HEK293 (cell line): ENCODE data around the gene CENPV.
A peak's percentile ranks its signal among the peaks of the same experiment; 100 is the strongest.

Experiments
- CTCF ChIA-PET: fragments of 350-600 bp; formaldehyde crosslinking; extraction: SDS; loops from one replicate; lab custom pipeline; 2021; ENCODE audit warnings: antibody characterized with exemption; lab: Yijun Ruan, JAX
- POLR2A ChIA-PET: fragments of 300-600 bp; formaldehyde crosslinking; extraction: SDS; loops from one replicate; lab custom pipeline; 2020; ENCODE audit warnings: antibody characterized with exemption, inconsistent platforms; lab: Yijun Ruan, JAX
- H3K27ac ChIP-seq: fragments of 200-500 bp; sonication (Bioruptor generic); 2 replicates; pipeline ENCODE4 v1.5.1; 2014; ENCODE audit warnings: low read depth, low read length, control low read depth, inconsistent platforms; ENCODE audit errors: extremely low read depth
- H3K36me3 ChIP-seq, 2 experiments: fragments of 200-500 bp in 1 of 2; sonication (Bioruptor generic) in 1 of 2; 1 replicate in 1 of 2; 2 replicates in 1 of 2; pipeline ENCODE4 v1.5.1; 2014 to 2017; ENCODE audit warnings: inconsistent platforms in 2 of 2, low read length in 2 of 2; ENCODE audit not compliant: control insufficient read depth in 2 of 2, insufficient read depth in 1 of 2
- H3K4me1 ChIP-seq: fragments of 200-500 bp; sonication (Bioruptor generic); 2 replicates; pipeline ENCODE4 v1.5.1; 2014; ENCODE audit warnings: mild to moderate bottlenecking, low read length, inconsistent platforms; ENCODE audit not compliant: control insufficient read depth, insufficient read depth
- H3K4me3 ChIP-seq: 2 replicates; pipeline ENCODE4 v1.5.1; 2011; ENCODE audit warnings: low read depth, mild to moderate bottlenecking, control low read depth, low read length, moderate library complexity
- H3K9me3 ChIP-seq: fragments of 200-500 bp; sonication (Bioruptor generic); 2 replicates; pipeline ENCODE4 v1.5.1; 2014; ENCODE audit warnings: low read depth, low read length, inconsistent platforms; ENCODE audit not compliant: control insufficient read depth, insufficient read depth
- FEZF1 ChIP-seq: fragments of 450-650 bp; formaldehyde crosslinking; IDR thresholded peaks from 2 replicates; pipeline ENCODE4 v1.5.1; 2016; ENCODE audit warnings: missing biosample characterization, missing genetic modification characterization
- KLF1 ChIP-seq: fragments of 450-650 bp; formaldehyde crosslinking; IDR thresholded peaks from 2 replicates; pipeline ENCODE4 v1.5.1; 2016; ENCODE audit warnings: missing biosample characterization, missing genetic modification characterization
- KLF9 ChIP-seq: fragments of 450-650 bp; formaldehyde crosslinking; IDR thresholded peaks from 2 replicates; pipeline ENCODE4 v1.5.1; 2016; ENCODE audit warnings: missing biosample characterization, missing genetic modification characterization, low read depth
- MEIS1 ChIP-seq: sonication (generic); formaldehyde crosslinking; IDR thresholded peaks from 2 replicates; pipeline ENCODE4 v1.8.1; 2022; ENCODE audit warnings: missing genetic modification reagents, mild to moderate bottlenecking, borderline replicate concordance
- MZF1 ChIP-seq: fragments of 450-650 bp; formaldehyde crosslinking; IDR thresholded peaks from 2 replicates; pipeline ENCODE4 v1.5.1; 2017; ENCODE audit warnings: missing biosample characterization, missing genetic modification characterization, borderline replicate concordance
- SCRT2 ChIP-seq: fragments of 450-650 bp; formaldehyde crosslinking; IDR thresholded peaks from 2 replicates; pipeline ENCODE4 v1.5.1; 2016; ENCODE audit warnings: missing biosample characterization, missing genetic modification characterization
- TRIM28 ChIP-seq: IDR thresholded peaks from 2 replicates; pipeline ENCODE4 v1.6.1; 2011; ENCODE audit warnings: low read length, control low read depth, borderline replicate concordance
- YY2 ChIP-seq: fragments of 450-650 bp; formaldehyde crosslinking; IDR thresholded peaks from 2 replicates; pipeline ENCODE4 v1.5.1; 2016; ENCODE audit warnings: missing biosample characterization, missing genetic modification characterization
- ZNF132 ChIP-seq: fragments of 450-650 bp; formaldehyde crosslinking; IDR thresholded peaks from 2 replicates; pipeline ENCODE4 v1.5.1; 2017; ENCODE audit warnings: missing biosample characterization, missing genetic modification characterization, borderline replicate concordance
- ZNF140 ChIP-seq: fragments of 450-650 bp; formaldehyde crosslinking; IDR thresholded peaks from 2 replicates; pipeline ENCODE4 v1.5.1; 2016; ENCODE audit warnings: missing biosample characterization, missing genetic modification characterization
- ZNF146 ChIP-seq: fragments of 450-650 bp; formaldehyde crosslinking; IDR thresholded peaks from 2 replicates; pipeline ENCODE4 v1.5.1; 2016; ENCODE audit warnings: missing biosample characterization, missing genetic modification characterization
- ZNF184 ChIP-seq: fragments of 450-650 bp; IDR thresholded peaks from 2 replicates; pipeline ENCODE4 v1.5.1; 2018; ENCODE audit warnings: missing biosample characterization, mild to moderate bottlenecking, missing genetic modification characterization
- ZNF19 ChIP-seq: fragments of 450-650 bp; formaldehyde crosslinking; IDR thresholded peaks from 2 replicates; pipeline ENCODE4; 2016; ENCODE audit warnings: missing biosample characterization, missing genetic modification characterization, low read depth
- ZNF223 ChIP-seq: fragments of 450-650 bp; formaldehyde crosslinking; IDR thresholded peaks from 2 replicates; pipeline ENCODE4 v1.5.1; 2016; ENCODE audit warnings: missing biosample characterization, missing genetic modification characterization
- ZNF239 ChIP-seq: fragments of 450-650 bp; formaldehyde crosslinking; IDR thresholded peaks from 2 replicates; pipeline ENCODE4 v1.5.1; 2016; ENCODE audit warnings: missing biosample characterization, missing genetic modification characterization
- ZNF311 ChIP-seq: fragments of 450-650 bp; formaldehyde crosslinking; IDR thresholded peaks from 2 replicates; pipeline ENCODE4 v1.5.1; 2017; ENCODE audit warnings: missing biosample characterization, missing genetic modification characterization, borderline replicate concordance
- ZNF391 ChIP-seq: fragments of 450-650 bp; formaldehyde crosslinking; IDR thresholded peaks from 2 replicates; pipeline ENCODE4 v1.5.1; 2016; ENCODE audit warnings: low read depth, missing biosample characterization, missing genetic modification characterization, borderline replicate concordance
- ZNF560 ChIP-seq: fragments of 450-650 bp; formaldehyde crosslinking; IDR thresholded peaks from 2 replicates; pipeline ENCODE4 v1.5.1; 2017; ENCODE audit warnings: missing biosample characterization, missing genetic modification characterization, borderline replicate concordance
- ZNF571 ChIP-seq: fragments of 450-650 bp; formaldehyde crosslinking; IDR thresholded peaks from 2 replicates; pipeline ENCODE4 v1.5.0; 2017; ENCODE audit warnings: missing biosample characterization, missing genetic modification characterization
- ZNF658 ChIP-seq: fragments of 450-650 bp; formaldehyde crosslinking; IDR thresholded peaks from 2 replicates; pipeline ENCODE4; 2016; ENCODE audit warnings: missing biosample characterization, missing genetic modification characterization
- ZNF791 ChIP-seq: fragments of 450-650 bp; formaldehyde crosslinking; IDR thresholded peaks from 2 replicates; pipeline ENCODE4 v1.5.1; 2016; ENCODE audit warnings: missing biosample characterization, missing genetic modification characterization
- ZSCAN23 ChIP-seq: fragments of 450-650 bp; formaldehyde crosslinking; IDR thresholded peaks from 2 replicates; pipeline ENCODE4 v1.5.1; 2016; ENCODE audit warnings: missing biosample characterization, missing genetic modification characterization
- ZSCAN30 ChIP-seq: fragments of 450-650 bp; IDR thresholded peaks from 2 replicates; pipeline ENCODE4 v1.5.1; 2018; ENCODE audit warnings: missing biosample characterization, mild to moderate bottlenecking, missing genetic modification characterization, moderate library complexity
- TF ChIP-seq, protein P1 (sequence below): fragments of 450-650 bp; formaldehyde crosslinking; IDR thresholded peaks from 2 replicates; pipeline ENCODE4 v1.5.1; 2017; ENCODE audit warnings: missing biosample characterization, missing genetic modification characterization
- TF ChIP-seq, protein P2 (sequence below): fragments of 450-650 bp; formaldehyde crosslinking; IDR thresholded peaks from 2 replicates; pipeline ENCODE4 v1.5.1; 2016; ENCODE audit warnings: missing biosample characterization, missing genetic modification characterization
- TF ChIP-seq, protein P3 (sequence below): fragments of 450-650 bp; formaldehyde crosslinking; optimal IDR thresholded peaks from 2 replicates; pipeline ENCODE3; 2016; ENCODE audit warnings: missing biosample characterization, mild to moderate bottlenecking, missing genetic modification characterization
- TF ChIP-seq, protein P4 (sequence below): fragments of 450-650 bp; formaldehyde crosslinking; IDR thresholded peaks from 2 replicates; pipeline ENCODE4 v1.5.1; 2016; ENCODE audit warnings: missing biosample characterization, missing genetic modification characterization

Gene CENPV

DNA sequence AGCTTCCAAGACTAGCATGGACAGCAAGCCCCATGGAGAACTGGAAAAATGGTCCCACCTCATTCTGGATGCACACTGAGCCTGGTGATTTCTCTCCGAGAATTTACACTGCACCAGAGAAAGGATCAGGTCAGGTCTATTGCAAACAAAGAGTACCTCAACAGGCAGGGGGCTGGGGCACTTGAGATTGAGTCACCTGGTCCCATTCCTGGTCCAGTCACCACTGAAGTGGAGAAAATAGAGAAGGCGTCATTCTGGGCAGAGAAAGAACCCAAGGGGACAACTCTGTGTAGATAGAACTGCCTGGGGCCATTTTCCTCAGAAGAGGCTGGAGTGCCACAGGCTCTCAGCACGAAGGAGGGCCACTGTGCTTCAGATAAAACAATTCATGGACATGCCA, 38.4 kb downstream of the CENPV start (continued):
- no peak for TF ChIP-seq ZNF391
- no peak for TF ChIP-seq ZNF571 (tag by site-specific recombination)
- TF ChIP-seq ZNF658 (tag by site-specific recombination) = no peak
- TF ChIP-seq FEZF1 (tag by site-specific recombination) = no peak
- TF ChIP-seq, protein P1, sequence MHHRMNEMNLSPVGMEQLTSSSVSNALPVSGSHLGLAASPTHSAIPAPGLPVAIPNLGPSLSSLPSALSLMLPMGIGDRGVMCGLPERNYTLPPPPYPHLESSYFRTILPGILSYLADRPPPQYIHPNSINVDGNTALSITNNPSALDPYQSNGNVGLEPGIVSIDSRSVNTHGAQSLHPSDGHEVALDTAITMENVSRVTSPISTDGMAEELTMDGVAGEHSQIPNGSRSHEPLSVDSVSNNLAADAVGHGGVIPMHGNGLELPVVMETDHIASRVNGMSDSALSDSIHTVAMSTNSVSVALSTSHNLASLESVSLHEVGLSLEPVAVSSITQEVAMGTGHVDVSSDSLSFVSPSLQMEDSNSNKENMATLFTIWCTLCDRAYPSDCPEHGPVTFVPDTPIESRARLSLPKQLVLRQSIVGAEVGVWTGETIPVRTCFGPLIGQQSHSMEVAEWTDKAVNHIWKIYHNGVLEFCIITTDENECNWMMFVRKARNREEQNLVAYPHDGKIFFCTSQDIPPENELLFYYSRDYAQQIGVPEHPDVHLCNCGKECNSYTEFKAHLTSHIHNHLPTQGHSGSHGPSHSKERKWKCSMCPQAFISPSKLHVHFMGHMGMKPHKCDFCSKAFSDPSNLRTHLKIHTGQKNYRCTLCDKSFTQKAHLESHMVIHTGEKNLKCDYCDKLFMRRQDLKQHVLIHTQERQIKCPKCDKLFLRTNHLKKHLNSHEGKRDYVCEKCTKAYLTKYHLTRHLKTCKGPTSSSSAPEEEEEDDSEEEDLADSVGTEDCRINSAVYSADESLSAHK = no peak
- no peak for TF ChIP-seq ZNF560 (tag by site-specific recombination)
- no peak for TF ChIP-seq KLF1 (tag by site-specific recombination)
- TF ChIP-seq, all 188 proteins: peak for 0

DNA sequence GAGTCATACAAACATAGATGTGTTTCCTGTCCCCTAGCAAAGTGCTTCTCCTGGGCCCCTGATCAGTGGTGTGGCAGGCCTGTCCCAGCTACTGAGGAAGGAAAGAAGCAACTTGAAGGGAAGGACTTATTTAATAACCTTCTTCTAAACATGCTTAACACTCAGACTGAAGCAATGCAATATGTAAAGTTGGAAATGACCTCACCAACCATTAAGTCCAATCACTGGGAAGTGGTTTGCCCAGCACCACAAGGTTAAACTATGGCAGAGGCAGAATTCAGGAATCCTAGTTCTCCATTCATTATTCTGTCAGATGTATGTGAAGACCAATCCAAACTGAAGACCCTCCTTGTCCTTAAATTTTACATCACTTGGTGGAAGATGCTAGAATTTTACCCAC, 39.1 kb downstream of the CENPV start:
- POLR2A ChIA-PET = interaction anchor here (0.5 kb wide), 1 partner anchor 11 kb away, joined by 3 read pairs; no protein-coding TSS in a partner anchor
- TF ChIP-seq, protein P2, sequence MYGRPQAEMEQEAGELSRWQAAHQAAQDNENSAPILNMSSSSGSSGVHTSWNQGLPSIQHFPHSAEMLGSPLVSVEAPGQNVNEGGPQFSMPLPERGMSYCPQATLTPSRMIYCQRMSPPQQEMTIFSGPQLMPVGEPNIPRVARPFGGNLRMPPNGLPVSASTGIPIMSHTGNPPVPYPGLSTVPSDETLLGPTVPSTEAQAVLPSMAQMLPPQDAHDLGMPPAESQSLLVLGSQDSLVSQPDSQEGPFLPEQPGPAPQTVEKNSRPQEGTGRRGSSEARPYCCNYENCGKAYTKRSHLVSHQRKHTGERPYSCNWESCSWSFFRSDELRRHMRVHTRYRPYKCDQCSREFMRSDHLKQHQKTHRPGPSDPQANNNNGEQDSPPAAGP = no peak
- TF ChIP-seq ZSCAN30 (tag by site-specific recombination) (no peak), KLF9 (tag by site-specific recombination) (no peak), ZNF571 (tag by site-specific recombination) (no peak)
- peaks cover 0 to 30% of the 10 kb centered on the region in 2 experiments; a peak in 2 of 3 replicates for H3K36me3 ChIP-seq
- H3K4me1 ChIP-seq = peaks cover 8% of the 10 kb centered on the region
- no peak overlapping the region for H3K4me3 ChIP-seq
- no peaks in the 10 kb centered on the region for H3K9me3 ChIP-seq
- CTCF ChIA-PET = interaction anchor here (0.6 kb wide), 1 partner anchor 1133 kb away, joined by 4 read pairs; no protein-coding TSS in a partner anchor
- no peak overlapping the region for H3K27ac ChIP-seq

DNA sequence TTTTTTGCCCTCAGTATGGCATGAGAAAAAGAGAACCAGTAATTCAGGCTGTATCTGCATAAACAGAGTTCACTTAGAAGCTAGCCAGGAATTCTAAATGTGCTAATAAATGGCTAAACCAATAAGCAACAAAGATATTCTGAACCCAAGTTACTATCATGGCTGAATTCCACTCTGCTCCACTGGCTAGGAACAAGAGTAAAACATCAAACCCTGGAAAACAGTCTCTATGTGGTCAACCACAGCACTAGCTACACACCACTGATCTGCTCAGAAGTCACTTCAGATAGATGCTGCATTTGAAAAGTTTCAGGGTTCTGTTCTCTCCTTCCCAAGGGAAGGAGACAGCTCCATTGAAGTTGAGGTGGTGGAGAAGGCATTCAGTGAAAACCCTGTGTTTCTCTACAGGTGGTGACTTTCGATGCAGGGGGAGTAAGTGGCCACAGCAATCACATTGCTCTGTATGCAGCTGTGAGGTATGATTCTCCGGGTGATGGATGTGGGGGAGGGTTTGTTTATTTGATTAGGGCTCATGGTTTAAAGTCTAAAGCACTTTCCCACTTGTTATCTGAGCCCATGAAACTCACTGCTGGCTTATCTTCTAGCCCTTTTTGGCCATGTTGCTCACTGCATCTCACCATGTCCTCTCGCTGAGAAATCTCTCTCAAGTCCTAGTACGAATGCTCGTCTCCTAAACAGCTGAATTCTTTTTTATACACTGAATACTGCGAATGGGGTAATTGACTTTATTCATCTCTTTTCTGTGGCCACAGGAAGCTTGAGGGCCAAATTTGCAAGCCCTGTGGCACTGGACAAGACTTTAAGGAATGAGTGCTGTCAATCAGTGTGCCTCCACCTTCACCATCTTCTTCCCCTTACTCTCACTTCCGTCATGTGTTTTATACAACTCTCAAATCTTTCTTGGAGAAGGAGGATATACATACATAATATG, 39.9 kb downstream of the CENPV start:
- POLR2A ChIA-PET = interaction anchor here (0.5 to 0.6 kb wide), 2 partner anchors 10 to 39 kb away, joined by 3 to 4 read pairs; no protein-coding TSS in a partner anchor
- Histone ChIP-seq H3K27ac (0 out of 2 replicates have a peak overlapping the region, but pooled peaks have one; percentile 0), H3K36me3 (peaks cover 0 to 30% of the 10 kb centered on the region in 2 experiments; a peak in 2 of 3 replicates), H3K4me1 (peaks cover 8% of the 10 kb centered on the region), H3K4me3 (no peak overlapping the region), H3K9me3 (no peaks in the 10 kb centered on the region)
- CTCF ChIA-PET = interaction anchor here (0.6 to 0.9 kb wide), 3 partner anchors 9 to 1134 kb away, joined by 3 to 4 read pairs (median 3); no protein-coding TSS in a partner anchor
- TF ChIP-seq TRIM28 (peak; percentile 56; the same call in 1 of the 2 replicates), YY2 (tag by site-specific recombination) (no peak), SCRT2 (tag by site-specific recombination) (peak; percentile 80), ZNF791 (tag by site-specific recombination) (no peak), ZNF19 (no peak), MZF1 (no peak), ZNF239 (tag by site-specific recombination) (no peak), ZNF223 (no peak), ZNF146 (no peak), MEIS1 (CRISPR knock-in tag) (no peak), ZSCAN23 (tag by site-specific recombination) (no peak), ZNF140 (tag by site-specific recombination) (no peak), ZNF311 (tag by site-specific recombination) (no peak), FEZF1 (tag by site-specific recombination) (peak; percentile 71), ZNF184 (no peak), ZNF132 (no peak)
- TF ChIP-seq, protein P3, sequence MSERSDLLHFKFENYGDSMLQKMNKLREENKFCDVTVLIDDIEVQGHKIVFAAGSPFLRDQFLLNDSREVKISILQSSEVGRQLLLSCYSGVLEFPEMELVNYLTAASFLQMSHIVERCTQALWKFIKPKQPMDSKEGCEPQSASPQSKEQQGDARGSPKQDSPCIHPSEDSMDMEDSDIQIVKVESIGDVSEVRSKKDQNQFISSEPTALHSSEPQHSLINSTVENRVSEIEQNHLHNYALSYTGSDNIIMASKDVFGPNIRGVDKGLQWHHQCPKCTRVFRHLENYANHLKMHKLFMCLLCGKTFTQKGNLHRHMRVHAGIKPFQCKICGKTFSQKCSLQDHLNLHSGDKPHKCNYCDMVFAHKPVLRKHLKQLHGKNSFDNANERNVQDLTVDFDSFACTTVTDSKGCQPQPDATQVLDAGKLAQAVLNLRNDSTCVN (tag by site-specific recombination) = no peak
- TF ChIP-seq, protein P4, sequence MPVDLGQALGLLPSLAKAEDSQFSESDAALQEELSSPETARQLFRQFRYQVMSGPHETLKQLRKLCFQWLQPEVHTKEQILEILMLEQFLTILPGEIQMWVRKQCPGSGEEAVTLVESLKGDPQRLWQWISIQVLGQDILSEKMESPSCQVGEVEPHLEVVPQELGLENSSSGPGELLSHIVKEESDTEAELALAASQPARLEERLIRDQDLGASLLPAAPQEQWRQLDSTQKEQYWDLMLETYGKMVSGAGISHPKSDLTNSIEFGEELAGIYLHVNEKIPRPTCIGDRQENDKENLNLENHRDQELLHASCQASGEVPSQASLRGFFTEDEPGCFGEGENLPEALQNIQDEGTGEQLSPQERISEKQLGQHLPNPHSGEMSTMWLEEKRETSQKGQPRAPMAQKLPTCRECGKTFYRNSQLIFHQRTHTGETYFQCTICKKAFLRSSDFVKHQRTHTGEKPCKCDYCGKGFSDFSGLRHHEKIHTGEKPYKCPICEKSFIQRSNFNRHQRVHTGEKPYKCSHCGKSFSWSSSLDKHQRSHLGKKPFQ = no peak
